Hematopoietic multipotent progenitor cell treated with erythropoietin and hydrocortisone succinate and interleukin-3 and kit ligand, for 8 days (in vitro differentiated cells): ENCODE results near the gene ZNF121.
"Not testable (repeated sequence)": the region's sequence is repeated elsewhere in the genome, so short reads cannot be mapped to it uniquely, and the experiment has no call there.

Experiments used
- DNase-seq: peaks from one replicate; pipeline ENCODE4 v3.0.0-alpha.2; 2015

ZNF121 gene

DNA sequence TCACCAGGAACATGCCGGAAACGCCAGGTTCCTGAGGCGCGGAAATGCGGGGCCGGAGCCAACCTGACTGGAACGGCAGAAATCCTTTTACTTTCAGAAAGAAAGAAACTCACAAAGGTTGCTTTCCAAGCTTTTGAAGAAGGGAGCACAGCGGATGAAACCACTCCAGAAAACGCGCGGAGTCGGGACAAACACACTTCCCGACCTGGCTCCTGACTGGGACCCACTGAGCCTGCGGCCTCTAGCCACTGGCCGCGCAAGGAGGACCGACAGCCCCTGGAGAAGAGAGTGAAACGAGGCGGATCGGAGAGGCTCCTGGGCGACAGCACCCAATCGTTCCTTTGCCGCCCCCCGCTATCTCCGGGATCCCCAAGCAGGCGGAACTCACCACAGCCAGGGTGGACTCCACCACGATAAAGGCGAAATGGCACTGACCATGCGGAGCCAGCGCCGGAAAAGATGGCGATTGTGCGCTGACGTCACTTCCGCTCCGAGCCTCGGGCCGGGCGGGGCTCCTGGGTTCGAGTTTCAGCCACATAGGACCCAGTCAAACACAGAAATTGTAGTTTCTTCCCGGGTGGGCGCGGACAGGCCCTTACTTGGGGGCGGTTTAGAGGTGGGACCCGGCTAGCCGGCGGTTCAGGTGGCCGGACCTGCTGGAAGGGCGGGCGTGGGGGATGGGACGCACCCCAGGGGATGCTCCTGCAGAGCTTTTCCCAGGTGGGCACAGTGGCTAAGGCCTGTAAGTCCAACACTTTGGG, at the start of gene ZNF121:
Gene ZNF121, minus strand, starts transcription at position 432 of the 761 bp plus-strand sequence. CDS start 16,407 bp downstream, outside the sequence.
- DNase-seq: peak; percentile 89

- DNase-seq: no peak
These were observed 43.6 kb upstream of the ZNF121 start for GRCh38 chr19:9627856-9628255.

- no peak for DNase-seq
These were observed 38.2 kb upstream of the ZNF121 start for GRCh38 chr19:9622531-9622930.

GRCh38 chr19:9621156-9622037, 37.1 kb upstream of the ZNF121 start, which contains the start of gene ZNF561:
Gene ZNF561 (minus strand): TSS chr19:9621232. CDS start chr19:9619456, 1,776 bp downstream.
- peak; percentile 88 for DNase-seq

DNA sequence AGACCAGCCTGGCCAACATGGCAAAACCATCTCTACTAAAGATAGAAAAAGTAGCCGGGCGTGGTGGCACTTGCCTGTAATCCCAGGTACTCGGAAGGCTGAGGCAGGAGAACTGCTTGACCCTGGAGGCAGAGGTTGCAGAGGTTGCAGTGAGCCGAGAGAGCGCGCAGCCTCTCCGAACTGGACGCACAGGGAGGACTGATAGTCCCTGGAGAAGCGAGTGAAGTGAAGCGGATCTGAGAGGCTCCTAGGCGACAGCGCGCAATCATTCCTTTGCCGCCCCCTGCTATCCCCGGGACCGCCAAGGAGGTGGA, 36.5 kb upstream of the ZNF121 start:
- DNase-seq: no peak

DNA sequence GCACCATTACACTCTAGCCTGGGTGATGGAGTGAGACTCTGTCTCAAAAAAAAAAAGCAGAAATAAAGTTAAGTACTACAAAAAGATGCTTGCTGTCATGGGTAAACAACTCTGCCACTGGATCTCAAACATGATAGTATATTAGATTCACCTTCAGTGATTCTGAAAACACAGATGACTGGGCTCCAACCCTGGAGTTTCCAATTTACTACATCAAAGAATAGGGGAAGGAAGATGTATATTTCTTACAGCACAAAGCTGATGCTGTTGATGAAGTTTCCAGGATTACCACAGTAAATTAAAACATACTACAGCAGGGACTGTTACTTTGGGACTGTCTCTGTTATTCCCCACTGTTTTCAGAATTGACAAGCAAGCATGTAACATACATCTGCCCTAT, 31.5 kb upstream of the ZNF121 start:
- DNase-seq: no peak

GRCh38 chr19:9610484-9611113, 26.3 kb upstream of the ZNF121 start:
- no peak for DNase-seq

DNA sequence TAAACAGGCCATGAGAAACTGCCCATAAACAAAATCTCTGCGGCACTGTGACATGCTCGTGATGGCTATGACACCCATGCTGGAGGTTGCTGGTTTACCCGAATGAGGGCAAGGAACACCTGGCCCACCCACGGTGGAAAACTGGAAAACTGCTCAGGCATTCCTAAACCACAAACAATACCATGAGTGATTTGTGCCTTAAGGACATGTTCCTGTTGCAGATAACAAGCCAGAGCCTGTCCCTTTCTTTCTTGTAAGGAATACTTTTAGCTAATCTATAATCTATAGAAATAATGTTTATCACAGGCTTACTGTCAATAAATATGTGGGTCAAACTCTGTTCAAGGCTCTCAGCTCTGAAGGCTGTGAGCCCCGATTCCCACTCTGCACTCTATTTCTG, 24.6 kb upstream of the ZNF121 start:
- DNase-seq: no peak

DNA sequence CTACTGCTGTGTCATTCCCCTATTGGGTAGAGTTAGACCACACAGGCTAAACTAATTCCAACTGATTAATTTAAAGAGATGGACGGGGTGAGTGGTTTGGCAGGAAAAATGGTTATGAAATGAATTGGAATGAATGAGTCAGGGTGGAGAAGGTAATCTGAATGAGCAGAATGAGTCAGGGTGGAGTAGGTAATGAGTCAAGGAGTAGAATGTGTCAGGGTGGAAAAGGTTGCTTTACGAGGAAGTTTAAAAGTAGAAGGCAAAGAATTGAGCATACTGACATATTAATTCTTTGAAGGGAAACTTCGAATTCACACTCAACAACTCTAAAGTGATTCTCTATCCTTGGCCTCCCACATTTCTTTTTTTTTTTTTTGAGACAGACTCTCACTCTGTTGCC, 12.7 kb upstream of the ZNF121 start:
- DNase-seq: no peak

DNA sequence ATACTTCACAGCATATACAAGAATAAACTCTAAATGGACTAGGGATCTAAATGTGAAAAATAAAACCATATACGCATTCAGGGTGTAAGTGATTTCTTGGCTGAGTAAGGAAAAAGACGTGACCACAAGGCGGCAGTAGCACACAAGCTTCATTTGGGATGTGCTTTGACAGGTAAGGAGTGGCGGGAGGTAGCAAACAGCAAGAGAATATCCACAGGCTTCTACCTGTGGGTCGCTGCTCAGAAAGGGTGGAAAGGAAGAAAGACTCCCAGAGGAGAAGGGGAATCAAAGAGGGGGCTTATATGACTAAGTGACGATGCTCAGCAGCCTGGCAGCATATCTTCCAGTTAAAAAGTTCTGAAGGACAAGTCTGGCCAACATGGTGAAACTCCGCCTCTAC, 2.5 kb upstream of the ZNF121 start:
- peak; percentile 78 for DNase-seq

- DNase-seq: not testable (repeated sequence)
These were observed 2.1 kb downstream of the ZNF121 start for GRCh38 chr19:9582081-9582725.

GRCh38 chr19:9580728-9581127, 3.6 kb downstream of the ZNF121 start:
- no peak for DNase-seq

GRCh38 chr19:9570255-9570654, 14.0 kb downstream of the ZNF121 start:
- DNase-seq: no peak

GRCh38 chr19:9566729-9567128, 17.6 kb downstream of the ZNF121 start:
- no peak for DNase-seq

DNA sequence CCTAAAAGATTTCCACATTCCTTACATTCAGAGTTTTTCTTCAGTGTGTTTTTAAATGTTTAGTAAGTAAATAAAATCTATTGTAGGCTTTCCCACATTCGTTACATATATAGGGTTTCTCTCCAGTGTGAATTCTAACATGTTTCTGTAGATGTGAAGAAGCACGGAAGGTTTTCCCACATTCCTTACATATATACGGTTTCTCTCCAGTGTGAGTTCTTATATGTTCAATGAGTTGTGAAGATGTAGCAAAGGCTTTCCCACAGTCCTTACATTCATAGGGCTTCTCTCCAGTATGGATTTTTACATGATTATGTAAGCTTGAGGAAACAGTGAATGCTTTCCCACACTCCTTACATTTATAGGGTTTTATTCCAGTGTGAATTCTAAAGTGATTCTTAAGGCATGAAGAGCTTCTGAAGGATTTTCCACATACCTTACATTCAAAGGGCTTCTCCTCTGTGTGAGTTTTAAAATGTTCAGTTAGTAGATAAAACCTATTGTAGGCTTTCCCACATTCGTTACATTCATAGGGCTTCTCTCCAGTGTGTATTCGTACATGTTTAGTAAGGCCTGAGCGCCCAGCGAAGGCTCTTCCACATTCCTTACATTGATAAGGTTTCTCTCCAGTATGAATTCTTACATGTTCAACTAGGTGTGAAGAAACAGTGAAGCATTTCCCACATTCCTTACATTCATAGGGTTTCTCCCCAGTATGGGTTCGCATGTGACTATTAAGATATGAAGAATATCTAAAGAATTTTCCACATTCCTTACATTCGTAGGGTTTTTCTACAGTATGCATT, 18.2 kb downstream of the ZNF121 start:
- peak; percentile 39 for DNase-seq

DNA sequence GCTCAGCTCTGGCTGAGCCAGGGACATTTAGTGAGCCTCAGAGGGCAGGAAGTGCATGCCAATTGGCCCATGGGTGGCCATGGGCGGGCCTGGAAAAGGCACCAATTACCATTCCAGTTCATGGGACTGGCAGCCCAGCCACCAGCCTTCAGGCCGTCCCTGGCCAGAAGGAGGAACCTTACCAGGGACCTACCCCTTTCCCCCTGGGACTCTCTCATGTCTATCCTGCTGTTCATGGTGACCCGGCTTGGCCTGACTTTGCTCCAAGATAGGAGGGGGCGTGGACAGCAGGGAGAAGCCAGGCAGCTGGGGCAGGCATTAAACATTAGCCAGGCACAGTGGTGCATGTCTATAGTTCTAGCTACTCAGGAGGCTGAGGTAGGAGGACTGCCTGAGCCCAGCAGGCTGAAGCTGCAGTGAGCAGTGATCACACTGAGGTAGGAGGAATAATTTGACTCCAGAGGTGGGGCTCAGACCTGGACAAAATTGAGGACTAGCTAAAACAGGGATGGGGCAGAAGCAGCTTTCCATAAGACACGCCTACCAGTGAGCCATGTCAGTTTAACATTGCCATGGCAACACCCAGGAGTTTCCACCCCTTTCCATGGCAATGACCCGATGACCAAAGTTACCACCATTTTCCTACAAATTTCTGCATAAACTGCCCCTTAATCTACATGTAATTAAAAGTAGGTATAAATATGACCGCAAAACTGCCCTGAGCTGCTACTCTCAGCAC, 31.6 kb downstream of the ZNF121 start:
- no peak for DNase-seq

- DNase-seq: no peak
These were observed 36.4 kb downstream of the ZNF121 start for GRCh38 chr19:9547870-9548269.

GRCh38 chr19:9541281-9541680, 43.0 kb downstream of the ZNF121 start:
- DNase-seq: not testable (repeated sequence)

GRCh38 chr19:9539921-9540320, 44.4 kb downstream of the ZNF121 start:
- not testable (repeated sequence) for DNase-seq

- not testable (repeated sequence) for DNase-seq
These were observed 45.1 kb downstream of the ZNF121 start for GRCh38 chr19:9539201-9539600.
